Parathyroid adenoma (tissue), 2 donors: ENCODE data around the gene MCRIP2.

Experiments used
- H2AFZ ChIP-seq: fragments of 300-600 bp; sonication (generic); one replicate; pipeline ENCODE4 v1.7.0; 2017; ENCODE audit warnings: antibody characterized with exemption, mild to moderate bottlenecking
- H3K27ac ChIP-seq: fragments of 300-600 bp; sonication (generic); one replicate; pipeline ENCODE4 v1.7.0; 2017
- H3K27me3 ChIP-seq: fragments of 300-600 bp; sonication (generic); one replicate; pipeline ENCODE4 v1.7.0; 2017; ENCODE audit warnings: low read length; ENCODE audit not compliant: control insufficient read depth, insufficient read depth
- H3K36me3 ChIP-seq: fragments of 300-600 bp; sonication (generic); one replicate; pipeline ENCODE4 v1.7.0; 2017; ENCODE audit warnings: low read length; ENCODE audit not compliant: control insufficient read depth, insufficient read depth
- H3K4me1 ChIP-seq: fragments of 300-600 bp; sonication (generic); one replicate; pipeline ENCODE4 v1.7.0; 2017; ENCODE audit warnings: control low read depth
- H3K4me2 ChIP-seq: fragments of 300-600 bp; sonication (generic); one replicate; pipeline ENCODE4 v1.7.0; 2017; ENCODE audit warnings: low read length
- H3K4me3 ChIP-seq: fragments of 300-600 bp; sonication (generic); one replicate; pipeline ENCODE4 v1.7.0; 2017; ENCODE audit warnings: low read depth, low read length
- H3K79me2 ChIP-seq: fragments of 300-600 bp; sonication (generic); one replicate; pipeline ENCODE4 v1.7.0; 2017; ENCODE audit warnings: control low read depth
- H3K9ac ChIP-seq: fragments of 300-600 bp; sonication (generic); one replicate; pipeline ENCODE4 v1.7.0; 2017; ENCODE audit warnings: mild to moderate bottlenecking
- H3K9me3 ChIP-seq: fragments of 300-600 bp; sonication (generic); one replicate; pipeline ENCODE4 v1.7.0; 2017; ENCODE audit warnings: low read length; ENCODE audit not compliant: control insufficient read depth
- CTCF ChIP-seq: fragments of 300-600 bp; sonication (generic); IDR thresholded peaks from one replicate; pipeline ENCODE4 v1.7.0; 2017; ENCODE audit warnings: antibody characterized with exemption, mild to moderate bottlenecking
- donor health status: primary hyperparathyroidism.

The MCRIP2 gene

GRCh38 chr16:638034-638543, 3.5 kb upstream of the MCRIP2 start:
- TF ChIP-seq CTCF, result no peak
- H2AFZ ChIP-seq, result no peak overlapping the region
- H3K9ac ChIP-seq, result no peak overlapping the region
- H3K79me2 ChIP-seq, result peaks cover 6% of the 10 kb centered on the region
- no peaks in the 10 kb centered on the region for H3K36me3 ChIP-seq
- H3K4me3 ChIP-seq, result no peak overlapping the region
- H3K27me3 ChIP-seq, result peaks cover 3% of the 10 kb centered on the region
- H3K27ac ChIP-seq, result peak overlapping the region; percentile 24
- H3K4me2 ChIP-seq, result no peak overlapping the region
- peaks cover 7% of the 10 kb centered on the region for H3K4me1 ChIP-seq
- H3K9me3 ChIP-seq, result no peaks in the 10 kb centered on the region

GRCh38 chr16:638836-639235, 2.8 kb upstream of the MCRIP2 start:
- Histone ChIP-seq H3K79me2 (peaks cover 11% of the 10 kb centered on the region), H3K4me1 (peaks cover 11% of the 10 kb centered on the region), H3K27ac (no peak overlapping the region), H3K4me3 (no peak overlapping the region), H3K36me3 (no peaks in the 10 kb centered on the region), H3K9ac (no peak overlapping the region), H3K9me3 (no peaks in the 10 kb centered on the region), H2AFZ (no peak overlapping the region), H3K27me3 (peaks cover 3% of the 10 kb centered on the region), H3K4me2 (no peak overlapping the region)
- TF ChIP-seq CTCF, result no peak

GRCh38 chr16:640614-641013, 1.0 kb upstream of the MCRIP2 start:
- no peak for TF ChIP-seq CTCF
- Histone ChIP-seq H2AFZ (no peak overlapping the region), H3K27me3 (peaks cover 3% of the 10 kb centered on the region), H3K4me2 (peak overlapping the region; percentile 98), H3K4me3 (peak overlapping the region; percentile 83), H3K27ac (no peak overlapping the region), H3K79me2 (peaks cover 25% of the 10 kb centered on the region), H3K4me1 (peaks cover 17% of the 10 kb centered on the region), H3K9me3 (no peaks in the 10 kb centered on the region), H3K36me3 (no peaks in the 10 kb centered on the region), H3K9ac (no peak overlapping the region)

- Histone ChIP-seq H3K27me3 (no peaks in the 10 kb centered on the region), H3K9ac (no peak overlapping the region), H3K27ac (peak overlapping the region; percentile 85), H3K4me2 (peak overlapping the region; percentile 83), H3K79me2 (peaks cover 34% of the 10 kb centered on the region), H3K9me3 (no peaks in the 10 kb centered on the region), H3K36me3 (no peaks in the 10 kb centered on the region), H3K4me1 (peaks cover 33% of the 10 kb centered on the region), H2AFZ (peak overlapping the region; percentile 25), H3K4me3 (peak overlapping the region; percentile 83)
- TF ChIP-seq CTCF, result no peak
Measured at GRCh38 chr16:642189-643049, 791 bp downstream of the MCRIP2 start.

GRCh38 chr16:643050-643368, 1.4 kb downstream of the MCRIP2 start:
- TF ChIP-seq CTCF, result no peak
- H3K27me3 ChIP-seq, result no peaks in the 10 kb centered on the region
- H3K27ac ChIP-seq, result peak overlapping the region; percentile 85
- no peak overlapping the region for H2AFZ ChIP-seq
- H3K4me1 ChIP-seq, result peaks cover 36% of the 10 kb centered on the region
- H3K9ac ChIP-seq, result no peak overlapping the region
- no peaks in the 10 kb centered on the region for H3K9me3 ChIP-seq
- peak overlapping the region; percentile 83 for H3K4me2 ChIP-seq
- no peaks in the 10 kb centered on the region for H3K36me3 ChIP-seq
- peaks cover 34% of the 10 kb centered on the region for H3K79me2 ChIP-seq
- peak overlapping the region; percentile 83 for H3K4me3 ChIP-seq
